GM21526 (cell line): ENCODE measurements around the gene CCDC102A.

ENCODE experiments used
- ATAC-seq: cut with Tn5 transposase; IDR thresholded peaks from one replicate; pipeline ENCODE4 v1.9.1; 2021; ENCODE audit warnings: moderate library complexity; ENCODE audit not compliant: unreplicated experiment, low FRiP score

Gene CCDC102A

DNA sequence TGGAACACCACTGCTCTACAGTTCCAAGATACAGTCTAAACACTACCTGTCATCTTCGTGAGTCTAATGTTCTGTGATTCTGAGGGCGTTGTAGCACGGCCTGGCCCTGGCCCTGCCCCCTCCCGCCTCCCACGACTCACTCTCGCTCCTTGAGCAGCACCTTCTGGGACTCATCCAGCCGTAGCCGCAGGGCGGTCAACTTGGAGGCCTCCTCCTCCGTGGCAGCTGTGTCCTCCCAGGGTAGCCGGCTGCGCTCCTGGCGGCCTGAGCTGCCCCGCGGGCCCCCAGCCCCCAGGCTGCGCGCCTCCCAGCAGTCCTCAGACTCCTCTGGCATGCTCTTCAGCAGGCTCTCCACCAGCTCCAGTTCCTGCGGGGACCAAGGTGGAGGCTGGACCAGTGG is 10.6 kb downstream of the CCDC102A start:
- ATAC-seq = no peak

DNA sequence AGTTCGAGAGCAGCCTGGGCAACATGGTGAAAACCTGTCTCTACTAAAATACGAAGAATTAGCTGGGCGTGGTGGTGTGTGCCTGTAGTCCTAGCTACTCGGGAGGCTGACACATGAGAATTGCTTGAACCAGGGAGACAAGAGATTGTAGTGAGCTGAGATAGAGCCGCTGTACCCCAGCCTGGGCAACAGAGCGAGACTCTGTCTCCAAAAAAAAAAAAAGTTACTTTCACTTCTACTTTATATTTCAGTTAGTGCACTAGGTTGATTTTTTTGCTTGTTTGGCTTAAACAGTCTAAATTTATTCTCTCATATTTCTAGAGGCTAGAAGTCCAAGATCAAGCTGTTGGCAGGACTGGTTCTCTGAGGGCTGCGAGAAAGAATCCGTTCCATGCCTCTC is 13.4 kb downstream of the CCDC102A start:
- no peak for ATAC-seq

DNA sequence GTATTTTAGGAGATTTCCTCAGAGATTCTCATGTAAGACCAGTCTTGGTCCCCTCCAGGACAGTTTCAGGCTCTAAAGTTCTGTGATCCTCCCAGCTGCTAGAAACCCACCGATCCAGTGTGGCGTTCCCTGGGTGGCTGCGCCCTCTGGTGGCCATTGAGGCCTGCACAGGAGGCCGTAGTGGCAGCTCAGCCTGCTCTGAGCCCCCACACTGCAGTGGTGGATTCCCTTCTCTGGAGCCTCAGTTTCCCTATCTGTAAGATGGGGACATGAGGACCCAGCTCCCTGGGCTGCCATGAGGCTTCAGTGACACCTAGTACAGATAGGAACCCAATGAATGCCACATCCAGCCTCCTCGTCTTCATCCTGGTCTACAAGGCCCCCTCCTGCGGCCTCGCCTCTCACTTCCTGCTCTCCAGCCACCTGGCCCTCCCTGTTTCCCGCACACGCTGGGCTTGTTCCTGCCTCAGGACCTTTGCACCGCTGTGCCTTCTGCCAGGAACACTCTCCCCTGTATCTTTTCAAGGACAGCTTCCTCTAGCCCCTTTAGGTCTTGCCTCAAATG is 16.5 kb downstream of the CCDC102A start:
- no peak for ATAC-seq

GRCh38 chr16:57518922-57519321 is 17.4 kb downstream of the CCDC102A start:
- no peak for ATAC-seq

- no peak for ATAC-seq
Observed at GRCh38 chr16:57518520-57518919, 17.9 kb downstream of the CCDC102A start.

DNA sequence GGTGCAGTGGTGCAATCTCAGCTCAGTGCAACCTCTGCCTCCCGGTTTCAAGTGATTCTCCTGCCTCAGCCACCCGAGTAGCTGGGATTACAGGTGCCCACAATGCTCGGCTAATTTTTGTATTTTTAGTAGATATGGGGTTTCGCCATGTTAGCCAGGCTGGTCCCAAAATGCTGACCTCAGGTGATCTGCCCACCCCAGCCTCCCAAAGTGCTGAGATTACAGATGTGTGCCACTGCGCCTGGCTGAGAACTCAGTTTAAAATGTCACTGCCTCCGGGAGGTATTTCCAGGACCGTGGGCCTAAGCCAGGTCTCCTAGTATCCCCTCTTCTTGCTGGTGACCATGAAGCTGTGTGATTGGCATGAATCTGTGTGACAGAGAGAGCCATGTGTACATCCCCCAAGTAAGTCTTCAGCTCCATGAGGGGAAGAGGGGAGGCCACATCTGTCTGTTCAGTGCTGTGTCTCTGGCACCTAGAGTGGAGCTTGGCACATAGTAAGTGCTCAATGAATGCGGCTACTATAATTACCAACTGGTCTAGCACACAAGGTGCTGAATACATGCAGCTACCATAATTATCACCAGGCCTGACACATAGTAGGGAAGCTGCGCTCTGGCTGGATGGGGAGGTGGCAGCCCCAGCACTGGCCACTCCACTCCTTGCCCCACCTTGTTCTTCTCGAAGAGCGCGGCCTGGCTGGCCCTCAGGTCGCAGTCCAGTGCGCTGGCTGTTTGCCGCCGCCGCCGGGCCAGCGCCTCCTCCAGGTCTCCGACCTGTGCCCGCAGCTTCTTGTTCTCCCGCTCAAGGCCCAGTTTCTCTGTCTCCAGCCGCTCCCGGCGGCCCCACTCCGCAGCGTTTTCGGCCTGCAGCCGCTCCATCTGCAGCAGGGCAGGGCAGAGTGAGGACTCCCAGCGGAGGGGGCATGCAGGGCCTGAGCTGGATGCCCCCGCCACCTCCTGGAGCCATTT is 18.7 kb downstream of the CCDC102A start:
- no peak for ATAC-seq

GRCh38 chr16:57516773-57517172 is 19.6 kb downstream of the CCDC102A start:
- no peak for ATAC-seq

DNA sequence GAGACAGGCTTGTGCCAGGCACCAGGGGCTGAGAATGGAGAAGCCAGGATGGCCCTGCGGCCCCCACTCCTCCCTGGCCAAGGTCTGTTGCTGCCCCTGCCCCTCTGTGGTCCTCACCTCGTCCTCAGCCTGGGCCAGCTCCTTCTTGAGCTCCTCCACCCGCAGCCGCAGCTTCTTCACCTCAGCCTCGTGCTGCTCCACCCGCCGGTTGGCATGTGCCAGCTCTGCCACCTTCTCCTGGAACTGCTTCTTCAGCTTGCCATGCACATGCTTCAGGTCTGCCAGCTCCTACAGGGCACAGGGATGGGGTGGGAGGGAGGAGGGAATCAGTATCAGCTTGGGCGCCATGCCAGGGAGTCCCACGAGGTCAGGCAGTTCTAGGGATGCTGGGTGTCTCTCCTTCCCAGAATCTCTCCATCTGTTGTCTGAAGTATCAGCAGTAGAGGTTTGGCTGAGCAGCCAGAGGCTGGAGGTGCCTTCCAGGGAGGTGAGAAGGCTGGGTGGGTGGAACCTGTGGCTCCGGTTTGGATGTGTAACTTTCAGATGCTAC is 20.1 kb downstream of the CCDC102A start:
- no peak for ATAC-seq

DNA sequence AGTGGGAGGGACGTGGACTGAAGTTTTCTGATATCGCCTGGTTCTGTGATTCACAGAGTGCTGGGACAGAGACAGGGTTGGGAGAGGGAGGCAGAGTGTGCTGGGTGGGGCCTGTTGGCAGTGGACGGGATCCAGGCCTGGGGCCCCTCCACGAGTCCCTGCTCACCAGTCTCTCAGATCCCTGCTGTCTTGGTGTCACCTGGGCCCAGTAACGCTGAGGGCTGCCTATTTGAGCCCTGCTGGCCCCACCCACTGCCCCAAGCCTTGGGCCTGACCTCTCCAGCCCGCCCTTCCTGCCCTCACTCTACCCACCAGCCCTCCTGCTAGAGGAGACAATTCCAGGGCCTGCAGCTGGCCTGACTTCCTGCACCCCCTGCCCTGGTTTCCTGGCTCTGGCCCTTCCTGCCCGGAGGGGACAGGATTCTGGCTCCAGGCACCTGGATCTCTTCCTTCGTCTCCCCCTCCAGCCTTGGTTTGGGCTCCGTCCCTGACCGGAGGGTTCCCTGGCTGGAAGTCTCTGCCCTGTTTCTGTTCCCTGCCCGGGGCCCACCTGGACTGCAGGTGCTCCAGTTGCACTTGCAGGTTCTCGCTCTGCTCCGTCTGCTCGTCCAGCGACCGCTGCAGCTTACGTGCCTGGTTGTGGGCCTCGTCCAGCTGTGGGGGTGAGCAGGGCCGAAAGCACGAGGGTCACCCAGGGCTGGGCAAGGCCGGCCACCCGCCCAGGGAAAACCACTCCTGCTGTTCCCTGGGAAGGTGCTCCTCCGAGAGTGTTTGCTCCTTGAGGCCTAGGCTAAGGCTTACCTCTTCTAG is 21.4 kb downstream of the CCDC102A start:
- no peak for ATAC-seq

GRCh38 chr16:57514371-57514770 is 22.0 kb downstream of the CCDC102A start:
- no peak for ATAC-seq

DNA sequence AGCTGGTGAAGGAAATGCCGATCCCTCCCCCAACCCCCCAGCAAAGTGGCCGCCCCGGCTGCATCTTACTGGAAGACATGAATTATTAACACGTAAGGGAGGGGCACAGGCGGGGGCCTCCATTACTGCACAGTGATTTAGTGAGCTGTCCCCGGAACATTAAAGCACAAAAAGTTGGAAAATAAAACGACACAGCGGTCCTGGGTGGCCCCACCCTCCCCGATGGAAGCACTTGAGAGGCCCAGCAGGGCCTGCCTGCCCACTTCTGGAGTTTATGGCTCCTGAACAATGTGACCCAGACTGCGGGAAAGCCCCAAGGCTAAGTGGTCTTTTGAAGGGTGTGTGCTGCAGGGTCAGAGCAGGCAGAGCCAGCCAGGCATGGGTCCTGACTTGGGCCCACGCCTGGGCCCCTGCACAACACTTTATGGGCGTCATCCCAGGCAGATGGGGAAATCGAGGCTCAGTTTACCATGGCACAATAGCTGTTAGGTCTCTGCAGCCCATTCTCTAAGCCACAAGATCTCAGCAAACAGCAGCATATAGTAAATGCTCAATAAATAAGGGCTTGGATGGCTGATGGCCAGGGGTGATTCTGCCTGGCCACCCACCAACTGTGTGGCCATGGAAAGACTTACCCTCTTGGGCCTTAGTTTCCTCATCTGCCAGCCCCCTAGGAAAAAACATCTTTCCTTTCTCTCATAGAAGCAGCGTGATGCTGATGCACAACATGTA is 22.8 kb downstream of the CCDC102A start:
- no peak for ATAC-seq

DNA sequence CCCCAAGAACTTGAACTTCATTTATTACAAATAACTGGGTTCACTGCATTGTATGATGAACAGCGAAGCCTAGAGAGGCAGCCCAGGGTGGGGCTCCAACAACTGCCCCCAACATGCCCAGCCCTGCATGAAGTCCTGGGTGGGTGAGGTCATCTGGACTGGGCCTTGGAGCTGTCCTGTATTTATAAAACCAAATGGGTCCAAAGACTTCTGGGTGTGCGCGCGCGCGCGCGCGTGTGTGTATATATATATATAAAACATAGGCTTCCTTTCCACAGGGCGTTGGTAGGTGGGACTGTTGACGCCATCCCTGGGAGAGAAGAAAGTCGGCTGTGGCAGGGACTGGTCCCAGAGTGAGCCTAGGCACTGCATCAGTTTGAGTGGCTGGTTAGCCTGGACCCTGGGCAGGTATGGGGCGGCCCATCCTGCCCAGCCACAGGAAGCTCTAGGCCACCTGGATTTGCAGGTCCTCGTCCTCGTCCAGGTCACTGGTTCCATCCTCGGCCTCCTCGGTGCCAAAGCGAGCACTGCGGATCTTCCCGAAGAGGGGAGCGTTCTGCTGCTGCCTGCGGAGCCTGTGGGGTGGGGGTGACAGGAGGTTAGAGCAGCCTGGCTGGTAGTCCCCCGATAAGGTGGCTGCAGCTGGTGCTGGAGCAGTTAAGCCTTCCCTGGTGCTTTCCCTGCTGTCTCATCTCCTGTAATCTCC is 23.9 kb downstream of the CCDC102A start:
- no peak for ATAC-seq

DNA sequence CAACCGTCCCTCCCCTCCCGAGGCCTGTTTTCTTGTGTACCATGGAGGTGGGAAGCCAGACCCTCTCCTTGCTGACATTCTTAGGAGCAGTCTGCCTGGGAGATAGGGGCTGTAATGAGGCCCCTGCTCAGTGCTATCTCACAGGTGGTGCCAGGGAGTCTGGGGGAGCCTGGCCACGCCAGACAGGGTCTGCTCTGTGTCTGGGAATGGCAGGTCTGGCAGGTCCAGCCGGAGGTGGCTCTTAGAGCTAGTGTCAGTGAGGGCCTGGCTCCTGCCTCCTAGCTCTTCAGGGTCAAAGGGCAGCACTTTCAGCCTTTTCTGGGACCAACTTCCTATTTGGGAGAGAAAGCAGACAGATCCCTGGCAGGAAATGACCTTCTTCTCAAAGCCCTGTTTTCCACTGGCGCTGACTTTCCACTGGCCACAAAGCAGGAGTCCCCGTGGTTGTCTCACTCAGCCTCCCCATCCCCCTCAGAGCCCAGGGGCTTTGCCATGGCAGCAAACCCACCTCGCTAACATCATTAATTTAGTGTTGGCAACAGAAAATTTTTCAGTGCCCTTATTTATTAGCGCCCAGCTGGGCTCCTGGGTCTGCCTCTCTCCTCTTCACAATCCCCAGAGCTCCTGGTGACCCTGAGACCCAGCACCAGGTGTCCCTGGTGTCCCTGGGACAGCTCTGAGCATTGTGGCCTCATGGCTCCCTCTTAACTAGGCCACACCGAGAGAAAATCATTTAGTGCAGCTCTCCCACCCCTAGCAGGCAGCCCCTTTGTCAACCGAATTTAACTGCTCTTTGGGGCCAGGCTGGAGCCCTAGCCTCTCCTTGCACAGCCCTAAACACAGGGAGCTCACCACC is 26.1 kb downstream of the CCDC102A start:
- no peak for ATAC-seq

DNA sequence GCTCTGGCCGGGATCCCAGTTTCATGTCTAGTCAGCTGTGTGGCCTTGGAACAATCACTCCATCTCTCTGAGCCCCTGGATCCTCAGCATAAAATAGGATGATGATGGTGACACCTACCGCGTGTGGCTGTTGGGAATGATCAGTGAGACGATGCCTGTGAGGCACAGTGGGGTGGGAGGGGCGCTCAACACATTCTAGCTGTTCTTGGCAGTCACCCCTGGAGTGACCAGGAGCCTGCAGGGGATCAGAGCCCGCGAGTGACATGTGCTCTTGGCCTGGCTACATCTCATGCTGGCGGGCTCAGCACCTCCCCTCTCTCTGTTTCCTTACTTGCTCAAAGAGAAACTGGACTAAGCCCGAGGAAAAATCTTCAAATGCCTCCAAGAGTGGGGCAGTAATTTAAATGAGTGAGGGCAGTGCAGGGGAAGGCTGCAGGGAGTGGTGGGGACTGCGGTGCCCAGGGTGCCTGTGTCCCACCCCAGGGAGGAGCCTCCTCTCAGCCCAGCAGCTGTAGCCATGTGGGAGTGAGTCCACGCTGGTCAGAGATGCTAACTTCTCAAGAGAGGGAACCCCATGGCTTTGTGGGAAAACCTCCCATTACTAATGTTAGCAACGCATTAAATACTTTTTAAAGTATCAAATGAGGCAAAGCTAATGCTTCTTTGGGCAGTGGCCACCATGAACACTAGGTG is 27.0 kb downstream of the CCDC102A start:
- no peak for ATAC-seq

DNA sequence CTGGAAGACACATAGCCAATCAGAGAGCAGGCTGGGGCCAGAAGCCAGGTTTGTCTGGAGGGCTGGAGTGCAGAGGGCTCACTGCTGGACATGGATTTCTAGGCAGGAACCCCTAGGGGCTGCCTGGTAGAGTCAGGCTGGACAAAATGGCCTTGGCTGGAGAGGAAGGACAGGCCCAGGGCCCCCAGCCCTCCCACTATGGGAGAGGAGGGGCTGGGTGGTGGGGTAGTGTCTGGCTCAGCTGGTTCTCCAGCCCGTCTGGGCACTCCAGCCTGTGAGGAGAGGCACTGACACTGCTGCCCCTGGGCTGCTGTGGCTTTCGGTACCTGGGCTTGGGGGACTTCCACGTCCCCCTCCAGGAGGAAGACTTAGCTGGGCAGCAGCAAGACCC is 28.3 kb downstream of the CCDC102A start:
- ATAC-seq = no peak

GRCh38 chr16:57507136-57508034 is 29.0 kb downstream of the CCDC102A start:
- no peak for ATAC-seq

- ATAC-seq = no peak
Observed at GRCh38 chr16:57505169-57505568, 31.2 kb downstream of the CCDC102A start.
